HFF-Myc (cell line): ENCODE results near the gene SCIN.

Experiments
- DNase-seq: peaks from one replicate; pipeline ENCODE4 v3.0.0-alpha.2; 2011; ENCODE audit warnings: low read depth; ENCODE audit errors: extremely low read depth
- H3K4me3 ChIP-seq: replicated peaks from 2 replicates; pipeline ENCODE4 v1.5.1; 2011; ENCODE audit warnings: low read depth, mild to moderate bottlenecking, control low read depth, low read length
- TF ChIP-seq, protein P1 (sequence below): IDR thresholded peaks from 2 replicates; pipeline ENCODE4 v1.5.1; 2012; ENCODE audit warnings: mild to moderate bottlenecking, low read depth, low read length, control low read depth; ENCODE audit errors: missing control alignments

Gene SCIN

DNA sequence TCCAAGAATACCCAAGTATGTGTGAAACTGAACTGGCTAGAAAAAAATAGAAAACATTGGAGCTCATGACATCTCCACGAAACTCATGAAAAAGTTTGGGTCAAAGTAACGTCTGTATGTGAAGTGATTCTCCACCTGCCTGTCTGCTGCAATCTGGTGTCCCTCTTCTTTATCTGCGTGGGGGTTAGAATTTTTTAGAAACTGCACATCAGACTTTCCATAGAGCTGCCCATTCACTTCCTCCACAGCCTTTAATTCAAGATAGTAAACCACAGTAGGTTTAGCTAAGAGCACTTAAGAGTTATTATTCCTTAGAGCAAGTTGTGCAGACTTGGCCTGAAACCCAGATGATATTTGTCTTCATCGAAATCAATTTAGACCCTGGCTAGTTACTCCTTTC, 55.3 kb downstream of the SCIN start:
- TF ChIP-seq, protein P1, sequence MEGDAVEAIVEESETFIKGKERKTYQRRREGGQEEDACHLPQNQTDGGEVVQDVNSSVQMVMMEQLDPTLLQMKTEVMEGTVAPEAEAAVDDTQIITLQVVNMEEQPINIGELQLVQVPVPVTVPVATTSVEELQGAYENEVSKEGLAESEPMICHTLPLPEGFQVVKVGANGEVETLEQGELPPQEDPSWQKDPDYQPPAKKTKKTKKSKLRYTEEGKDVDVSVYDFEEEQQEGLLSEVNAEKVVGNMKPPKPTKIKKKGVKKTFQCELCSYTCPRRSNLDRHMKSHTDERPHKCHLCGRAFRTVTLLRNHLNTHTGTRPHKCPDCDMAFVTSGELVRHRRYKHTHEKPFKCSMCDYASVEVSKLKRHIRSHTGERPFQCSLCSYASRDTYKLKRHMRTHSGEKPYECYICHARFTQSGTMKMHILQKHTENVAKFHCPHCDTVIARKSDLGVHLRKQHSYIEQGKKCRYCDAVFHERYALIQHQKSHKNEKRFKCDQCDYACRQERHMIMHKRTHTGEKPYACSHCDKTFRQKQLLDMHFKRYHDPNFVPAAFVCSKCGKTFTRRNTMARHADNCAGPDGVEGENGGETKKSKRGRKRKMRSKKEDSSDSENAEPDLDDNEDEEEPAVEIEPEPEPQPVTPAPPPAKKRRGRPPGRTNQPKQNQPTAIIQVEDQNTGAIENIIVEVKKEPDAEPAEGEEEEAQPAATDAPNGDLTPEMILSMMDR, result no peak
- H3K4me3 ChIP-seq, result no peak overlapping the region
- no peak for DNase-seq

DNA sequence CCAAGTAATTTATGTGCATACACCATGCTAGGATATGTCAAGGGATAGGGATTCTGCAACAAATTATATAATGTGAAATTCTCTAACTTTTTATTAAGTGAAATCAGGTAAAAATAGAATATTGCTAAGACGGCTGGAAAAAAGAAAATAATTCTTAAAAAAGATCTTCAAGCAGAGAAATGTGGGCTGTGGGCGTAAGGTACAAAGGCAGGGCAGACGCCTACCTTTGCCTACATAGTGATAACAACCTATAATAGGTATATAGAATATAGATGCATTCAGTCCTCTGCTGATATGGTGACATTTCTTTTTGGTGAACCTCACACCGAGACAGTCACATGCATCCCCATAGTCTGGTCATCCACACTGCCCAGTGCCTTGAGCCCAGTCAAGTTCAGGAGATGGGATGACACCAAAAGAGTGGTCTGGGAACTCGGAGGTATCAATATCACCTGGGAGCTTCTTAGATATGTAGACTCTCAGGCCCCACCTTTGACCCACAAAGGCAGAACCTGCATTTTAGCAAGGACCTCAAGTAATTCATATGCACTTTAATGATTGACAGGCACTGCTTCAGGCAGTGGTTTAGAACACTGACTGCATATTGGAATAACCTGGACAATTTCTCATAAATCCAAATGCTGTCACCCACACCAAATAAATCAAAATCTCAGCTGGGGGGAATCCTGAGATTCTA, 59.4 kb downstream of the SCIN start:
- TF ChIP-seq, protein P1, result no peak
- DNase-seq, result no peak
- H3K4me3 ChIP-seq, result no peak overlapping the region

GRCh38 chr7:12630513-12630819, 59.9 kb downstream of the SCIN start:
- H3K4me3 ChIP-seq, result no peak overlapping the region
- DNase-seq, result no peak
- TF ChIP-seq, protein P1, result no peak

- no peak overlapping the region for H3K4me3 ChIP-seq
- no peak for DNase-seq
- TF ChIP-seq, protein P1, result no peak
Observed at GRCh38 chr7:12633582-12633981, 63.1 kb downstream of the SCIN start.

- TF ChIP-seq, protein P1, result no peak
- DNase-seq, result no peak
- no peak overlapping the region for H3K4me3 ChIP-seq
Observed at GRCh38 chr7:12635830-12636229, 65.3 kb downstream of the SCIN start.

DNA sequence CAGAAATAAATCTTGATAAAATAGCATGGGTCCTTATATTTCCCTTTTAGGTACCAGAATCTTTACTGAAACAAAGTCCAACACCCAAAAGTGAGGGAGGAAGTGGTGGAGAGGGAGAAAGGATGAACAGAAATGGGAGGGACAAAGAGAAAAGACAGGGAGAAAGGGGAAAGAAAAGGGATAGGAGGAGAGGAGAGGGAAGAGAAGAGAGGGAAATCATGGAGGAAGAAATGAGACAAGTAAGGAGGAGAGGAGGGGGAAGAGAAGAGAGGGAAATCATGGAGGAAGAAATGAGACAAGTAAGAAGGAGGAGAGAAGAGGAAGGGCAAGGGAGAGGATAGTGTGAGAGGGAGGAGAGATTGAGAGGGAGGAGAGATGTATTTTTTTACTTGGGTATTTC, 66.8 kb downstream of the SCIN start:
- TF ChIP-seq, protein P1, result no peak
- no peak for DNase-seq
- H3K4me3 ChIP-seq, result no peak overlapping the region

GRCh38 chr7:12637819-12638592, 67.5 kb downstream of the SCIN start:
- H3K4me3 ChIP-seq, result no peak overlapping the region
- TF ChIP-seq, protein P1, result peak; percentile 2
- no peak for DNase-seq
